Calu3 (cell line): ENCODE measurements around the gene NAA80. TPM values are rescaled to one million over a fixed set of nuclear protein-coding genes. Genes with fewer than 3 reads are reported as not detected.

Experiments
- BruUV-seq: library from RNA; stranded (reverse); fragments of 400-500 nt; replicated peaks from 2 replicates; lab custom pipeline; 2021; lab: Mats Ljungman, UMichigan
- CTCF ChIA-PET: fragments of 300-600 bp; sonication (Branson Sonifier 250); formaldehyde crosslinking; loops from one replicate; lab custom pipeline; 2022; ENCODE audit warnings: antibody characterized with exemption; lab: Charles Lee
- DNase-seq: peaks from one replicate; pipeline ENCODE4 v3.0.0; 2022
- H3K27ac Mint-ChIP-seq: one replicate; pipeline ENCODE4 v1.8.0; 2022; ENCODE audit warnings: mixed read lengths; ENCODE audit not compliant: unreplicated experiment
- H3K27me3 Mint-ChIP-seq: one replicate; pipeline ENCODE4 v1.8.0; 2022; ENCODE audit warnings: mixed read lengths; ENCODE audit not compliant: unreplicated experiment
- H3K36me3 Mint-ChIP-seq: one replicate; pipeline ENCODE4 v1.8.0; 2022; ENCODE audit warnings: mild to moderate bottlenecking, moderate library complexity, mixed read lengths; ENCODE audit not compliant: insufficient read depth, unreplicated experiment
- H3K4me1 Mint-ChIP-seq: one replicate; pipeline ENCODE4 v1.8.0; 2022; ENCODE audit warnings: mild to moderate bottlenecking, low read depth, mixed read lengths; ENCODE audit not compliant: unreplicated experiment
- H3K4me3 Mint-ChIP-seq: one replicate; pipeline ENCODE4 v1.8.0; 2022; ENCODE audit warnings: mild to moderate bottlenecking, low read depth, moderate library complexity, mixed read lengths; ENCODE audit not compliant: unreplicated experiment
- H3K9me3 Mint-ChIP-seq: one replicate; pipeline ENCODE4 v1.8.0; 2022; ENCODE audit warnings: low read depth, mixed read lengths; ENCODE audit not compliant: unreplicated experiment
- CTCF ChIP-seq: fragments of 200-600 bp; IDR thresholded peaks from one replicate; pipeline ENCODE4 v1.8.0; 2022; ENCODE audit warnings: antibody characterized with exemption; ENCODE audit not compliant: unreplicated experiment
- intact Hi-C: fragments of 100-400 bp; cut with micrococcal nuclease; formaldehyde crosslinking; loops from one replicate; pipeline ENCODE4 v1.10.0; 2022; ENCODE audit not compliant: unreplicated experiment
- total RNA-seq: library from RNA; stranded (reverse); gene quantifications from 2 replicates; pipeline ENCODE4 v1.2.3, GENCODE V29; 2022

The NAA80 gene
- total RNA-seq, 1 experiment from 2014 or later = 15.0 TPM

- H3K27me3 Mint-ChIP-seq = no peaks in the 10 kb centered on the region
- DNase-seq = no peak
- CTCF ChIA-PET = interaction anchor here (0.7 to 1.6 kb wide), 4 partner anchors 12 to 64 kb away, joined by 4 to 7 read pairs (median 4); partner anchors contain the start of gene HYAL1
- intact Hi-C loops = loop anchor here (10.0 kb wide), 1 partner anchor 49 kb away; the partner anchor contains the start of gene LSMEM2
- H3K36me3 Mint-ChIP-seq = peaks cover 43% of the 10 kb centered on the region
- no TSS peak for BruUV-seq
- H3K4me1 Mint-ChIP-seq = no peaks in the 10 kb centered on the region
- no peak overlapping the region for H3K27ac Mint-ChIP-seq
- TF ChIP-seq CTCF = no peak
- no peak overlapping the region for H3K4me3 Mint-ChIP-seq
- H3K9me3 Mint-ChIP-seq = no peaks in the 10 kb centered on the region
Measured at GRCh38 chr3:50323614-50324199, 24.5 kb upstream of the NAA80 start.

GRCh38 chr3:50323092-50323600 lies 23.9 kb upstream of the NAA80 start:
- H3K4me3 Mint-ChIP-seq = no peak overlapping the region

GRCh38 chr3:50322386-50323091 lies 23.3 kb upstream of the NAA80 start, which contains the start of gene HYAL2:
HYAL2 (minus strand) TSS chr3:50322745; CDS start chr3:50320489, 2,256 bp downstream.
- CTCF ChIA-PET = no interaction called here

More at GRCh38 chr3:50323092-50323600, 23.9 kb upstream of the NAA80 start:
- H3K27me3 Mint-ChIP-seq = no peaks in the 10 kb centered on the region
- no peak overlapping the region for H3K27ac Mint-ChIP-seq
- no TSS peak for BruUV-seq
- CTCF ChIA-PET = no interaction called here
- peaks cover 43% of the 10 kb centered on the region for H3K36me3 Mint-ChIP-seq
- no peak for DNase-seq
- TF ChIP-seq CTCF = no peak
- intact Hi-C loops = loop anchor here (10.0 kb wide), 1 partner anchor 48 kb away; the partner anchor contains the start of gene LSMEM2
- no peaks in the 10 kb centered on the region for H3K4me1 Mint-ChIP-seq
- no peaks in the 10 kb centered on the region for H3K9me3 Mint-ChIP-seq

GRCh38 chr3:50322115-50322385 lies 22.8 kb upstream of the NAA80 start:
- Mint-ChIP-seq H3K4me3 (peak overlapping the region; percentile 74), H3K27ac (no peak overlapping the region), H3K36me3 (peaks cover 37% of the 10 kb centered on the region), H3K9me3 (no peaks in the 10 kb centered on the region), H3K4me1 (peaks cover under 1% of the 10 kb centered on the region), H3K27me3 (no peaks in the 10 kb centered on the region)
- DNase-seq = no peak
- BruUV-seq = no TSS peak
- TF ChIP-seq CTCF = no peak
- intact Hi-C loops = loop anchor here (10.0 kb wide), 1 partner anchor 47 kb away; the partner anchor contains the start of gene LSMEM2
- CTCF ChIA-PET = no interaction called here

More at GRCh38 chr3:50322386-50323091, 23.3 kb upstream of the NAA80 start, which contains the start of gene HYAL2:
- intact Hi-C loops = loop anchor here (10.0 kb wide), 1 partner anchor 48 kb away; the partner anchor contains the start of gene LSMEM2
- TF ChIP-seq CTCF = no peak
- no peaks in the 10 kb centered on the region for H3K9me3 Mint-ChIP-seq
- H3K27me3 Mint-ChIP-seq = no peaks in the 10 kb centered on the region
- peak within 1 kb of the TSS; percentile 94 for H3K27ac Mint-ChIP-seq
- no peak for DNase-seq
- H3K4me1 Mint-ChIP-seq = no peaks in the 10 kb centered on the region
- H3K4me3 Mint-ChIP-seq = peak within 1 kb of the TSS; percentile 74
- peaks cover 38% of the 10 kb centered on the region for H3K36me3 Mint-ChIP-seq
- no TSS peak for BruUV-seq
